ENCODE data around the gene PDE2A.

GRCh38 chr11:72669527-72669926 lies 4.7 kb downstream of the PDE2A start:
- TF ChIP-seq TOX (CRISPR knock-in tag; IDR thresholded peaks at IDR 0.05; ENCODE audit: borderline replicate concordance), result no peak
- TF ChIP-seq RARB (CRISPR knock-in tag; IDR thresholded peaks at IDR 0.05), result no peak
- no peak for TF ChIP-seq ZNF70 (CRISPR knock-in tag; IDR thresholded peaks at IDR 0.05)

All from SK-N-SH treated with all-trans-retinoic acid at 6 μM for 48 hours (cell line).